GM12878 (cell line): ENCODE results near the gene HIP1.

ENCODE experiments used
- EZH2 ChIP-seq: IDR thresholded peaks from 2 replicates; pipeline ENCODE4 v1.6.1; 2012; ENCODE audit warnings: low read depth, mild to moderate bottlenecking, control low read depth, inconsistent platforms, low read length, borderline replicate concordance; ENCODE audit not compliant: control insufficient read depth
- NR2F1 ChIP-seq: fragments of 450-650 bp; conservative IDR thresholded peaks from 2 replicates; pipeline ENCODE4 v1.6.1; 2017; ENCODE audit warnings: mild to moderate bottlenecking
- POLR2A ChIP-seq: IDR thresholded peaks from 2 replicates; pipeline ENCODE4 v1.6.1; 2011; ENCODE audit warnings: low read depth, mild to moderate bottlenecking, low read length
- POLR2AphosphoS5 ChIP-seq: IDR thresholded peaks from 2 replicates; pipeline ENCODE4 v1.6.1; 2011; ENCODE audit warnings: mild to moderate bottlenecking, low read length, inconsistent platforms
- RAD51 ChIP-seq: fragments of 450-650 bp; IDR thresholded peaks from 2 replicates; pipeline ENCODE4 v1.6.1; 2016; ENCODE audit warnings: moderate library complexity, mild to moderate bottlenecking, inconsistent platforms
- TF ChIP-seq, protein P1 (sequence below), 3 experiments: IDR thresholded peaks in 2 of 3; conservative IDR thresholded peaks in 1 of 3; 2 replicates each; pipeline ENCODE4 v1.5.1; 2011; ENCODE audit warnings: low read depth in 3 of 3, low read length in 3 of 3, mild to moderate bottlenecking in 3 of 3, control low read depth in 2 of 3, moderate library complexity in 2 of 3, inconsistent platforms in 1 of 3, mixed read lengths in 1 of 3; ENCODE audit not compliant: control insufficient read depth in 2 of 3, insufficient read depth in 1 of 3; ENCODE audit errors: extremely low read depth in 1 of 3

DNA sequence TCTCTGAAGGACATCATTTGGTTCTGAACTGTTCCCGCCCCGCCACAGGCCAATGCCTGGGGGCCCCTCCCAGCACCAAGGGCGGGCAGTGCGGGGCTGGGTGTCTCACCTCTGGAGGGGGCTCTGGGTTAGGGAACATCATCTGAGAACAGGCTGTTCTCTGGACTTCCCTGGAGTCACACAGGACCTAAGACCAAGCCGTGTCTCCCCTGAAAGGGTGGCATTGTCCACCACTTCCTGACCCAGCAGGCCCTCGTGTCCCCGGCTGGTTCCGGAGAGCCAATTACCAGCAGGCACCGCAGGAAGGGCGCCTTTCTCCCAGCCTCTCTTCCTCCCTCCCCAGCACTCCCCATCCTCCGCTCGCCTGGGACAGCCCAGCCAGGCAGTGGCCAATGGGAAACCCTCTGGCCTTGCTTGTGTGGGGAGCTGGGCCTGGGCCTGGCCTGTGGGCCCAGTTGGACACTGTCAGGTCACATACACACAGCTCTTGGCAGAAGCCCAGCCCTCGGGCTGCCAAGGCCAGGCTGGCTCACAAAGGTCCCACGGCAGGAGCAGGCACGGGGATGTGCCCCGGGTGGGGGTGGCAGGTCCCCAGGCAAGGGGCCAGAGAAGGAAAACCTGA is 127.1 kb downstream of the HIP1 start:
- TF ChIP-seq, protein P1, sequence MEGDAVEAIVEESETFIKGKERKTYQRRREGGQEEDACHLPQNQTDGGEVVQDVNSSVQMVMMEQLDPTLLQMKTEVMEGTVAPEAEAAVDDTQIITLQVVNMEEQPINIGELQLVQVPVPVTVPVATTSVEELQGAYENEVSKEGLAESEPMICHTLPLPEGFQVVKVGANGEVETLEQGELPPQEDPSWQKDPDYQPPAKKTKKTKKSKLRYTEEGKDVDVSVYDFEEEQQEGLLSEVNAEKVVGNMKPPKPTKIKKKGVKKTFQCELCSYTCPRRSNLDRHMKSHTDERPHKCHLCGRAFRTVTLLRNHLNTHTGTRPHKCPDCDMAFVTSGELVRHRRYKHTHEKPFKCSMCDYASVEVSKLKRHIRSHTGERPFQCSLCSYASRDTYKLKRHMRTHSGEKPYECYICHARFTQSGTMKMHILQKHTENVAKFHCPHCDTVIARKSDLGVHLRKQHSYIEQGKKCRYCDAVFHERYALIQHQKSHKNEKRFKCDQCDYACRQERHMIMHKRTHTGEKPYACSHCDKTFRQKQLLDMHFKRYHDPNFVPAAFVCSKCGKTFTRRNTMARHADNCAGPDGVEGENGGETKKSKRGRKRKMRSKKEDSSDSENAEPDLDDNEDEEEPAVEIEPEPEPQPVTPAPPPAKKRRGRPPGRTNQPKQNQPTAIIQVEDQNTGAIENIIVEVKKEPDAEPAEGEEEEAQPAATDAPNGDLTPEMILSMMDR (IDR thresholded peaks at IDR 0.05 in 2 of 3, conservative IDR thresholded peaks at IDR 0.05 in 1 of 3; ENCODE audit: control insufficient read depth in 2 of 3, extremely low read depth in 1 of 3, insufficient read depth in 1 of 3, low read depth in 3 of 3, low read length in 3 of 3): no peak
- TF ChIP-seq NR2F1: no peak
- no peak for TF ChIP-seq POLR2A
- no peak for TF ChIP-seq EZH2
- no peak for TF ChIP-seq RAD51
- TF ChIP-seq POLR2AphosphoS5: no peak
